Caki2 (cell line): Measurements from ENCODE around the gene CLTB. TPM values are rescaled to one million over a fixed set of nuclear protein-coding genes. Genes with fewer than 3 reads are reported as not detected.

Source experiments
- DNase-seq: peaks from one replicate; pipeline ENCODE4 v3.0.0-alpha.2; 2015; ENCODE audit warnings: low read depth
- in situ Hi-C: cut with HindIII; loops from 2 replicates; pipeline ENCODE4 v1.10.0; 2016; ENCODE audit warnings: low sequenced_read_pairs, low pct_unique_long_range_greater_than_20kb, mixed read lengths
- total RNA-seq: library from RNA; depleted of rRNA; stranded (reverse); fragments of >200 nt; shearing (Covaris generic); gene quantifications from 2 replicates; pipeline ENCODE4 v1.2.3, GENCODE V29; 2014; ENCODE audit warnings: low replicate concordance

Gene CLTB
- total RNA-seq, 1 experiment from 2014 or later, result 70.3 TPM

DNA sequence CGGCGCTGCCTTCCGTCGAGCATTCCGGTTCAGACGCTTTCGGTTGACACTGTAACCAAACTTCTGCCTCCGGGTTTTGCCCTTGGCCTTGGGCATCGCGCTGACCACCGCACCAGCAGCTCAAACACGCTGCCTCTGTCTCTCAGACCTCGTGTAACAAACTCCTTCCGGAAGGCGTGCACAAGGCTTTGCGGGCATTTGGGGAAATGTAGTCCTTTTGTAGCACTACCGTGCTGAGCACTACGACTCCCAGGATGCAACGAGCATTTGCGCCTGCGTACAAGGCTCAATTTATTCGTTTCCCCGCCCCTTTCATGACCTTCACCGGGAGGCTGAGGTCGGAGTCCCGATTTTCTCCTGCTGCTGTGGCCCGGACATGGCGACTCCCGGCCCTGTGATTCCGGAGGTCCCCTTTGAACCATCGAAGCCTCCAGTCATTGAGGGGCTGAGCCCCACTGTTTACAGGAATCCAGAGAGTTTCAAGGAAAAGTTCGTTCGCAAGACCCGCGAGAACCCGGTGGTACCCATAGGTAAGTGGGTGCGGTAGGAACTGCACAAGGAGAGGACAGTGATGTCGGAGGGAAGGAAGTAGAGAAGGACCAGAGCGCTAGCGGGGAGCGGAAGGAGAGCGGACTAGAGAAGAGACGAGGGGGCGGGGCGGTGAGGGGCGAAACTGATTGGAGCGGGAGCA, 27.8 kb downstream of the CLTB start, which contains the start of the genes HIGD2A and NOP16:
HIGD2A (plus strand) TSS at position 308 of the 691 bp plus-strand sequence; CDS start at position 377, 69 bp downstream.
NOP16 (minus strand) TSS at position 155 of the 691 bp plus-strand sequence; CDS start at position 96, 59 bp downstream.
- in situ Hi-C loops, result no loop called here
- peak; percentile 98 for DNase-seq

DNA sequence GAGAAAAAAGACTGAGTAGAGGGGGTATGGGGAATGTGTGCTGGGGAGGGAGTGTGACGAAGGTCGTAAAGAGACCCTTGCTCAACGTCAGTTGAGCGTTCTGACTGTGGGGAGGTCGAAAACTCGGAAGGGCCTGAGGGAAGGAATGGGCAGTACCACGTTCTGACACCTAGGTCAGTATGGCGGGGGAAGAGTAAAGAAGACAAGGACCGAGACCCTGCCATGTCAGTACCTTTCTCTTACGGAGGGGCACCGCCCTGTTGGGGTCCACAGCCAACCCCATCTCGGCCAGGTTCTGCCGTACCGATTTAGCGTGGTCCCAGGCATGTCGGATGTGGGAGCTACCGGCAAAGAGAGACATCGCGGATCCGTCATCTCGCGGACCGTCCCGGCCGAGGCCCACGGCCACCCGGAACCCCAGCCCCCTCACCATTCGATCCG, 28.3 kb downstream of the CLTB start:
- in situ Hi-C loops, result no loop called here
- no peak for DNase-seq

DNA sequence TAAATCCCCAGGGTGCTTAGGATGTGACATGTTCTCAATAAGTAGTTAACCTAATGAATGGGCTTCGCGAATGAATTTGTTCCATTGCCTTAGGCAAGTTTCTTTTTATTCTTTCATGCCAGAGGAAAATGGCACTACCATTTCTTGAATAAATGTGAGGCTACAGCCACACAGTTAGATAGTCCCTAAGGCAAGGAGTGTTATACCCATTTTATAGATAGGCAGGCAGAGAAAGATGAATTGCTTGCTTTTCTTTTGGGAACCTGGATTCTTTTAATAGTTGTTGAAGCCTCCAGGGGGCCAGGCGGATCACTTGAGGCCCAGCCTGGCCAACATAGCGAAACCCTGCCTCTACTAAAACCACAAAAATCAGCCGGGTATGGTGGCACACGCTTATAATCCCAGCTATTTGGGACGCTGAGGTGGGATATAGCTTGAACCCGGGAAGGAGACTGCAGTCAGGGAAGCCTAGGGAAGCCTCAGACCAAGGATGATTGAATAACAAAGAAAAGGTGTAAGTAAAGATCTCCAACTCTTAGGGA, 28.9 kb downstream of the CLTB start:
- in situ Hi-C loops, result no loop called here
- no peak for DNase-seq

DNA sequence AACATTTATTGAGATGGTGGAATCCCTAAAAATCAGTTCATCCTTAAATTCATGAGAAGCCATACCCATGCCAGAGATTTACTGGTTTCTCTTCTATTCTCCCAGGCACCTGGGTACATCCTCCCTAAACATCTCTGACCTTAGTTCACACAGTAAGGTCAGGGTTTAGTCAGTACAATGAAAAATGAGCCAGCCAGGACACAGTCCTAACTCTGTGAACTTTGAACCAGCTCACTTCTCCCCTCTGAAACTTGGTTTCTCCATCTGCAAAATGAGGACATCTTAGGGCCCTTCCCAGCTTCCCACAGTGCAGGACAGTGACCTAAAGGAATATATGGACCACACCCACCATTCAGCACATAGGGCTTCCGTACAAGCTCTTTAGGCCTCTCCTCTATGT, 29.8 kb downstream of the CLTB start:
- no peak for DNase-seq
- in situ Hi-C loops, result no loop called here

DNA sequence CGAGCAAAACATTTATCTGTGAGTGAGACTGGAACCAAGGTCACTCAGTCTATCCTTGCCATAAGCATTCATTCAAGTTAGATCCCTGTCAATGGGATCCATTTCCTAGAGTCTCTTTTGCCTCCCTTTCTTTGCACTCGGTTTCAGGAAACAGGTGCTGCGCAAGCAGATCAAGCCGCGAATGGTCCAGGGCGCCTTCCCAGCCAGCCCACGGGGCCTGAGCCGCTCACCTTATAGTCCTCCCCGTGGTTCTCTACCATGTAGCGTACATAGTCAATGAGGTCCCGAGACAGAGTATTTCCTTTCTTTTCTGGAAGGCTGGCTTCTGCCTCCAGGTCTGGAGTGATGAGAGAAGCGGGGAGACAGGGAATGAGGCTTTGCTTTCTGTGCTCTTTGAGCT, 31.3 kb downstream of the CLTB start:
- no peak for DNase-seq
- in situ Hi-C loops, result no loop called here

DNA sequence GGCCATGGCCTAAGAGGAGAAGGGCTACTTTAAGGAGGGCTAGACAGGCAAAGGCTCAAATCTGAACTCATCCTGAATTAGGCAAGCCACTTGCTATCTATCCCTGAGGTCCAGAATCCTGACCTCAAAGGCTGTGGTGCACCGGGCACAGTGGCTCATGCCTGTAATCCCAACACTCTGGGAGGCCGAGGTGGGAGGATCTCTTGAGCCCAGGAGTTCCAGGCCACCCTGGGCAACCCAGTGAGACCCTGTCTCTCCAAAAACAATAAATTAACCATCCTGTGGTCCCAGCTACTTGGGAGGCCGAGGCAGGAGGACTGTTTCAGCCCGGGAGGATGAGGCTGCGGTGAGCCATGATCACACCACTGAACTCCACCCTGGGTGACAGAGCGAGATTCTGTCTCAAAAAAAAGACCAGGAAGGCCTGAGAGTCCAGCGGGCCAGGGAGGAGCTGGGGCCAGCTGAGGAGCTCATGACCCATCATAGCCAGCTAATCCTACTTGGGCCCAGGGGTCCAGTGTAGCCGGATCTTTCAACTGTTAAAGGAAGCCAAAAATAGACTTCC, 31.9 kb downstream of the CLTB start:
- DNase-seq, result no peak
- in situ Hi-C loops, result no loop called here

DNA sequence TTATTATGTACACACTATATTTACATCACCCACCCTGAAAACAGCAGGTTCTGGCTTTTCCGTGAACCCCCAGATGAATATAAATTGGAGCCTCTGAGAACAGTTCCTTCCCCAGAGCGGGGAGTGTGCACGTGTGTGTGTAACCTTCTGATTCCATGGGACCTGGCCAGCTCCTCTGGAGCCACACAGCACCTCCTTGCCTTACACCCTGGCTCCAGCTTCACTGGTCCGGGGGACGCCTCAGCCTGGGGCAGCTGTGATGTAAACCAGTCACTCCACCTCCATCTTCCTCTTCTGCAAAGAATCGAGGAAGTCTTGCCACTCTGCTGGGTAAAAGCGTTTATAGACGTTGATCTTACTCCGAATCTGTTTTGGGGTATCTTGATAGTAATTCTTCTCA, 32.4 kb downstream of the CLTB start:
- in situ Hi-C loops, result no loop called here
- no peak for DNase-seq

DNA sequence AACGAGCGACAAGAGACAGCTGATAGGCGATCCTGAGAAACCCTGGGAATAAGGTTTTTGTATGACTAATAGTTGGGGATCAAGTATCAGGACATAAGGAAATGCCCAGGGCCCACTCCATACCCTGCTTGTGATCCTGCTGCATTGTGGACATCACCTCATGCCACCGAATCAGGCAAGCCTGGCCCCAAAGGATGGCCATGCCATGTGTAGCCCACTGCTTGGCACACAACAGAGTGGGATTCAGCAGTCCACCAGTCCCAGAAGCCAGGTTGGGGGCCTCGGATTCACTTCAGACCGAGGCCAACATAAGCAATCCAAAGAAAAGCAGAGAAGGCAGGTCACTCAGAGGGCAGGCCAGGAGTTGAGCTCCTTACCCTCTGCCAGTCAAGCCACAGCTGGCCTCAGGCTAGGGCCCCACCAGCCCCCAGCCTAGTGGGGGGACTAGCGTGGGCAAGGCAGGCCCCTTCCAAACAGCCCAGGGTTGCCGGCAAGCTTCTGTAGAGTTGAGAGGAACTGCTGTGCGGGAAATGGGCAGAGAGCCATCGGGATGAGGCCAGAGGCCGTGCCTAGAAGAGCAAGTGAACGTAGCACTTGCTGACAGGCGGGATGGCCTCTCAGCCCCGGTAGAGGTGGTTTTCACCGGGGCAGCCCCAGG, 33.0 kb downstream of the CLTB start:
- in situ Hi-C loops, result no loop called here
- no peak for DNase-seq

DNA sequence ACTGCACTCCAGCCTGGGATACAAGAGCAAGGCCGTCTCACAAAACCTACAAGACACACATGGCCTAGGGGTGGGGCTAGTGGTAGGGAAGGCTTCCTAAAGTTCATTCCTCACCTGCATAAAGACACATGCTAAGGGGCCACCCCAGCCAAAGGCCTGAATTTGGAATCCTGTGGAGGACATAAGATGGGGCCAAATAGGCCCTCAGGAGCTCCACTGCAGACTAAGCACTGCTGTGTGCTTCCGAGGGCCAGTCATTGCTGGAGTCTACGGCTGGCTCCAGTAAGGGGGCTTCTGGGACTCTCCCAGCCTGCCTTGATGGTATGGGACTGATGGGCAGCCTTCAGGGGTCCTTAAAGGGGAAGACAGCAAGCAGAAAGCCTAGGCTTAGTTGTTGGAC, 33.6 kb downstream of the CLTB start:
- in situ Hi-C loops, result no loop called here
- DNase-seq, result no peak

DNA sequence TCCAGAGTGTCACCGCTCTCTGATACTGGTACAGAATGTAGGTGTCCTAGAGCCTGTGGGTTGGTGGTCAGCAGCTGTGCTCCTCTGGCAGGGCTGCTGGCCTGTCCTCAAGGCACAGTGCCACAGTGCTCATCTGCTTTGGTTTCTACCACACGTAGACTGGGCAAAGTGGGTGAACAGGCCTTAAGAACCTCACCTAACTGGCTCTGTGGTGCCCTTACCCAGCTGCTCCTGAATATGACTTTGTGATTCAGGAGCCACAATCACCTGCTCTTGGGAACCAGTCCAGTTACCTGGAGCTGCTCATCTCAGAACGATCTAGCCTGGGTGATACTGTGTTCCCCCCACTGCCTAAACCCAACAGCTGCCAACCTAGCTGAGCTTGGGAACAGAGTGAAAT, 34.4 kb downstream of the CLTB start:
- in situ Hi-C loops, result no loop called here

DNA sequence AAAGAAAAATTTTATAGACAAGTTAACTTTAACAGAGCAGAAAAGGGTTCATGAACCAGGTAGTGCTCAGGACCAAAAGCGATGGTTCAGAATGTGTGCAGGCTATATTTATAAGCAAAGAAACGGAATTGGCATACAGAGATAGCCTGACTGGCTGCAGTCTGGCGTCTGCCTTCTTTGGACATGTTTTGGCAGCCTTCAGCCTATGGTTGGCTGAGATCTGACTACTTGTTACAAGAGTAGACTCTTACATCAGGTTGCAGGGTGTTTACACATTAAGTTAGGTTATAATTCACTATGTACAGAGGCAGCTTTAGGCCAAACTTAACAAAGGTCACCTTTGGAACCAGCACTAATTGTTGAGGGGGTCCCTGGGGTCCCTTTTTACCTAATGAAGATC, 34.9 kb downstream of the CLTB start:
- DNase-seq, result no peak
- in situ Hi-C loops, result no loop called here

More for the DNA sequence above, 34.4 kb downstream of the CLTB start:
- DNase-seq, result no peak

DNA sequence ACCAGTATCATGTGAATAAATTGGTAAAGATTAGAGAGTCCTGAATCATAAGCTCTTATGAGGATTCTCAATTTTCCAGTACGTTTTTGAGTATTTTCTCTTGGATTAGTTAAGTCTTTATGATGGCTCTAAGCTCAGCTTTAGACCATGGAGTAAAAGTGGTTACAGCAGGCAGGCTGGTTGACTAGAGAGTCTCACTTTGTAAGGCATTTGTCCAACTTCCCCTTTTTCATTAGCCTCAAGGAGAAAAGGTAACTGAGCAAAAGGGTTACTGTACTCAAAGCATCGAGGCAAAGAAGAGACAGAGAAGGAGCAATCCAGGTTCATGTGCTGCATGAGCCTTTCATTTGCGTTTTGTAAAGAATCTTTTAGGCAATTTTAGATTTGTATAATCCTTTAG, 36.5 kb downstream of the CLTB start:
- in situ Hi-C loops, result no loop called here
- DNase-seq, result no peak

DNA sequence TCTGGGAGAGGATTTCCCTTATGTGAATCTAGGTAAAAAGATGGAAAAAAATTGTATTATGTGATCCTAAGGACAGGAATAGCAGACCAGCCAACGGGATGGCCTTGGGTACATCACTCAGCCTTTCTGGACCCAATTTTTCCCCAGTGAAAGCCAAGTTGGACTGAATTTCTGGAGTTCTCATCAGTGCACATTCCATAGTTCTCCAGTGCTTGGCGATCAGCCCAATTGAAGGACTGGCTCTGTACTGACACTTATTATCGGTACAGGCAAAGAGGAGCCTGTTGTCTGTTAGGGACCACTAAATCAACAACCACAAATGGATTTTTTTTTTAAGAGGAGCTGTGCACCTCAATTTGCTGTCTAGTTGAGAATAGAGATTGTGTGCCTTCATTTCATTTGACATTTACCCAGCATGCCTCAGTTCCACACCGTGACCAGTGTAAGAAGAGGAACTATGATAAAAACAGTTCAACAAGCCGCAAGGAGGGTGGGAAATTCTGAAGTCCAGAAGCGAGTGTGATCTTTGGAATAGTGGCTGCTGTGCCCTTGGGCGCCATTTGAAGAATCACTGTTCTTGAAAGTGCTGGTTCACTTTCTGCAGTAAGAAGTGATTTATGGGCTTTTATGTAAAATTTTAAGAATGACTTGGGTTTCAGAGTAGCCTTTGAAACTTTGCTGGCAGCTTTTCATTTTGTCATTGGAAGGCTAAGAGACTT, 43.1 kb downstream of the CLTB start:
- DNase-seq, result no peak
- in situ Hi-C loops, result no loop called here

DNA sequence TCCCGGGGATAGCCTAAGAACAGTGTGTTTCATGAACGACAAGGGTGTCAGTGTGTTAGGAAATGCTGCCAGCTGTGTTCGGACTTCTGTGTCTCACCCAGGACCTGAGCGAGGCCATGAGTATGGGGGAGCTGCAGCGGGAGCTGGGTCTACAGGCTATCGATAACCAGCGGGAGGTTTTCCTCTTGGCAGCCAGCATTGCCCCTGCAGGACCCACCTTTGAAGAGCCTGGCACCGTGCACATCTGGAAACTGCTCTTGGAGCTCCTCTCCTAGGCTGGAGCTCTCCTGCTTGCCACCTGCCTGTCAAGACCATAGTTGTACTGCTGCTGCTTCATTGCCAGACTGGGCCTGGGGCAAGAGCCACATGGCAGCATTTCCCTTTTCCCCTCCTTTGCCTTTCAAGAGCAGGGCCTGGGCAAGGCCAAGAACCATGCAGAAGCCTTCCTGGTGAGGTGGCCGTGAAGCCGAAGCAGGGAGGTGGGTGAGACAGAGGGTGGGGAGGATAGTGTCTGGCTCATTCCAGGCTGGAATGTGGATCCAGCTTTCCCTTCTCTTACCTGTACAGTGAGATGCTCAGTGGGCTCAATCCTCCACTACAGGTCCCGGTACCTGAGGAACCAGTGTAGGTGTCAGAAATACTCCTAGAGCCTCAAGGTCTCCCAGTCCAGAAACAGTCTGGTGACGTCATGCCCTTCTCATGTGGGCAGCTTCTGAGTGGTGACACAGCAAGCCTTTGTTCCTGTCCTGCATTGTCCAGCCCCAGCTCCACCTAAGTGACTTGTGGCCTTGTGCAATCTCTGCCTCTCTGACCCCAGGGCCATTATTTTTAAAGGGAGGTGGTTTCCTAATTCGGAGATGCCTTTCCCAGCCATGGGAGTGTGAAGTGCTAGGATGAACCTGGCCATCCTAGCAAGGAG, 44.5 kb downstream of the CLTB start:
- in situ Hi-C loops, result no loop called here
- DNase-seq, result no peak

DNA sequence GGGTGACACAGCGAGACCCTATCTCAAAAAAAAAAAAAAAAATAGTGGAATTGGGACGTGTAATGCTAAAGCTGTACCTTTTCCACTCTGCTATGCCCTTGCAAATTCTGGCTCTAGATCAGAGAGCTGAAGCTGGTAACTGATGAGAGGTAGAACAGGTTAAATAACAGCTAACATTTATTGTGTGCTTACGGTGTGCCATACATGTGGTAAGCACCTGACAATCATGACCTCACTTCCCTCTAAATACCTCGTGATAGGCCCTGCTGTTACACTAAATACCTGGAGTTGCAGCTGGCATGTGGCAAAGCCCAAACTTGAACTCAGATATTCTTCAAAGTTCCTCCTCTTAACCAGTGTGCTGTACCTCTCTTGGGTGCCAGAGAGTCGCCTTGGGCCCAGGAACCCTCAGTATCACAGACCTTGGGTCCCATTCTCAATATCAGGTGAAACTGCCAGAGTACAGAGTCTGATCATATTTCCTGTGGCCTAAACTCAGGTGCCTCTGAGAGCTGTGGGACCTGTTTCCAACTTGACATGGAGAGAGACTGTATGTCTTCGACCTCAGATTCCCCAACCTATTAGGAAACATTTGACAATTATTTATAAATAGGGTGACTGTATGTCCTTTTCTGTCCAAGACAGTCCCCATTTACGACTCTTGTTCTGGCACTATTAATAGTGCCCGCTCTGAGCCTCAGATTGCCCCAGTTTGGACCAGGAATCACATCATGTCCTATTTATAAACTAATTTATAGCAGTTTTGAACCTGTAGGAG, 46.2 kb downstream of the CLTB start:
- no peak for DNase-seq
- in situ Hi-C loops, result no loop called here

DNA sequence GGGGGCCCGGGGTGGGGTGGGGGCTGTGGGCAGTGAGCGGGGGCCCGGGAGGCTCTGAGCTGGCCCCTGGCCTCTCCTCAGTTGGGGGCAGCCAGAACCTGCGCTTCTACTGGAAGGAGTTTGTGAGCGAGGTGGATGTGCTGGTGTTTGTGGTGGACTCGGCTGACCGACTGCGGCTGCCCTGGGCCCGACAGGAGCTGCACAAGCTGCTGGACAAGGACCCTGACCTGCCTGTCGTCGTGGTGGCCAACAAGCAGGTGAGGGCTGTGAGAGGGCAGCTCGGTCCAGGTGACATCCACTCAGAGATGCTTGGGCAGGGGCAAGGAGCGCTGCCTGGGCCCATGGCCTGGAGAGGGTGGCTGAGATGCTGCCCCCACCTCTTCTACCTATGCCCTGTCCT, 47.6 kb downstream of the CLTB start:
- no peak for DNase-seq
- in situ Hi-C loops, result no loop called here

DNA sequence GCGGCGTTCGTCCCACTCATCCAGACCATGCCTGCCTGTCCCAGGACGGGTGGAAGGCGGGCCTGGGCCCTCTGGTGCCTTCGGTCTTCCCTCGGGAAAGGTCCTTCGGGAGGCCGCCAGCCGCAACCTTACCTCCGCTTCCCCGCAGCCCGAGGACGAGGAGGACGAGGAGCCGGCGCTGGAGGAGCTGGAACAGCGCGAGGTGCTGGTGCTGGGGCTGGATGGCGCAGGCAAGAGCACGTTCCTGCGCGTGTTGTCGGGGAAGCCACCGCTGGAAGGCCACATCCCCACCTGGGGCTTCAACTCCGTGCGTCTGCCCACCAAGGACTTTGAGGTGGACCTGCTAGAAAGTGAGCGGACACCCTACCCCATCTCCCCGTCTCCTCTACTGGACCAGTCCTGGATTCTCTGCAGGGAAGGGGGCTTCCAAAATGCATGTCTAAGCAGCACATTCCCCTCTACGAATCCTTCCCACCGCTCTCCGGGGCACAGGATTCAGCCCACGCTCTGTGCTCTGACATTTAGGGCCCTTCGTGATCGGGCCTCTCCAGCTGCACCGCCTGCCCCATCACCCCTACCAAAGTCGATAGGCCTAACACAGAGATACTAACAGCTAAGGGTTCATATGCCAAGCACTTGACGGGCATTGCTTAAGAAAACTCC, 50.0 kb downstream of the CLTB start:
- DNase-seq, result no peak
- in situ Hi-C loops, result no loop called here
